NCI-H146 treated with DMSO at 0.1 percent for 48 hours (cell line): Measurements from ENCODE around the gene HOXD9.
A peak's percentile ranks its signal among the peaks of the same experiment; 100 is the strongest.

Source experiments
- DNase-seq: peaks from one replicate; lab custom pipeline; 2025; ENCODE audit not compliant: unreplicated experiment; lab: John Stamatoyannopoulos, UW

The HOXD9 gene

GRCh38 chr2:176152350-176153181 lies 30.0 kb downstream of the HOXD9 start:
- DNase-seq, result no peak

- DNase-seq, result no peak
Measured at GRCh38 chr2:176154576-176155252, 32.2 kb downstream of the HOXD9 start.

DNA sequence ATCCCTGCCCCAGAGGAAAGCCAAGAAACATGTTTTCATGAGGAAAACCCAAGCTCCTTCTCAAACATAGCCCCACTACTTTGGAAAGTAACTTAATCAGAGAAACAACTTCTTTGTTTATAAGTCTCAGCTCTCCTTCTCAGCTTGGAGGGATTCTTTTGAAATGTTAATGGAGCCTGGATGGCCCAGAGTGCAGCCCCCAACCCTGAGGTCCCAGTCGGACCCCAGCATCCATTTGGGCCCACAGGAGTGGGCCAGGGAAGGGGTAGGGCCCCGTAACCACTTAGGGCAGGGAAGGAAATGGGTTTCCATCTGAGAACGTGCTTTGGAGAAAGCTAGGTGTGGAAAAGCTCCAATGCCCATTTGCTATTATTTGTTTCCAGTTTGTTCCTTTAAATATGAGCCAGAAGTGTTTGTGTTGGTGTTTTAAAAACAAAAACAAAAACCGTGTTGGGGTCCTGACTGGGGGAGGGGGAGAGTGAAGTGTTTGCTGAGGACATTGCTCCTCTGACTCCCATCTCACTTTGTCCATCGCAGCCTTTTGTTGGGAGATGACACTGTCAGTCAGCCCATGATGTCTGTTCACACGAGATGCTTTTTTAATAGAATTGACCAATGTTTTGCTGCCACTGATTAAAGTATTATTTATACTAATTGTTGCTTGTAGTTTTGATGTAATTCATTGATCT lies 33.0 kb downstream of the HOXD9 start:
- no peak for DNase-seq

- DNase-seq, result no peak
Measured at GRCh38 chr2:176156301-176156806, 33.8 kb downstream of the HOXD9 start.

GRCh38 chr2:176156807-176157498 lies 34.4 kb downstream of the HOXD9 start, which contains the start of gene HOXD3:
Gene HOXD3 (plus strand): TSS chr2:176157307. CDS start chr2:176169115, 11,808 bp downstream.
- DNase-seq, result no peak

DNA sequence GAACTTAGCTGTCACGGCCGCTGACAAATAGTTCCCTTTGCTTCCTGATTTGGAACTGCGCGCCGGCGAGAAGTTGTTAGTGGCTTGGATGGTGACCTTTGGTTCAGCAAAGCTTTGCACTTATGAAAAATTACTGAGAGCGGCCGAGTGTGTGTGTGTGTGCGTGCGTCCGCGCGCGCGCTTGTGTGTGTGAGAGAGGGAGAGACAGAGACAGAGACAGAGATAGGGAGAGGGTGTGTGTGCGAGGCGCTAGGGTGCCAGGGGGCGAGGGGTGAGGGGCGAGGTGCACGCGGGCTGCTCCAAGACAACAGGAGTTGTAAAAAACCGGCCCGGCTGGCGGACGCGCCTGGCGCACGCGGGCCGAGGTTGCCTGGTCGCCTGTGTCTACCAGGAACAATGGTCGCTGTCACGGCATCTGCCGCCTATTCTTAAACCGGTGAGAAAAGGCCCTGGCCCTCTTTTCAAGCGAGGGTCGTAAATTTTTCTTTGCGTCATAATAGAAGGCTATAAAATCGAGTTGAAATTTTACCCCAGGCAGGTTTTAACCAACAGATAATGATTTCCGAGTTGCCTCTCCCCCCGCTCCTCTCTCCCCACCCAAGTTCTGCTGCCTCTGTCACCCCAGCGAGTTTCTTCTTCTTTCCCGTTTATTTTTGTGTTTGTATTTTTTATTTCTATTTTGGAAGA lies 35.1 kb downstream of the HOXD9 start:
- DNase-seq, result peak; percentile 45

- DNase-seq, result no peak
Measured at GRCh38 chr2:176158186-176158591, 35.7 kb downstream of the HOXD9 start.

DNA sequence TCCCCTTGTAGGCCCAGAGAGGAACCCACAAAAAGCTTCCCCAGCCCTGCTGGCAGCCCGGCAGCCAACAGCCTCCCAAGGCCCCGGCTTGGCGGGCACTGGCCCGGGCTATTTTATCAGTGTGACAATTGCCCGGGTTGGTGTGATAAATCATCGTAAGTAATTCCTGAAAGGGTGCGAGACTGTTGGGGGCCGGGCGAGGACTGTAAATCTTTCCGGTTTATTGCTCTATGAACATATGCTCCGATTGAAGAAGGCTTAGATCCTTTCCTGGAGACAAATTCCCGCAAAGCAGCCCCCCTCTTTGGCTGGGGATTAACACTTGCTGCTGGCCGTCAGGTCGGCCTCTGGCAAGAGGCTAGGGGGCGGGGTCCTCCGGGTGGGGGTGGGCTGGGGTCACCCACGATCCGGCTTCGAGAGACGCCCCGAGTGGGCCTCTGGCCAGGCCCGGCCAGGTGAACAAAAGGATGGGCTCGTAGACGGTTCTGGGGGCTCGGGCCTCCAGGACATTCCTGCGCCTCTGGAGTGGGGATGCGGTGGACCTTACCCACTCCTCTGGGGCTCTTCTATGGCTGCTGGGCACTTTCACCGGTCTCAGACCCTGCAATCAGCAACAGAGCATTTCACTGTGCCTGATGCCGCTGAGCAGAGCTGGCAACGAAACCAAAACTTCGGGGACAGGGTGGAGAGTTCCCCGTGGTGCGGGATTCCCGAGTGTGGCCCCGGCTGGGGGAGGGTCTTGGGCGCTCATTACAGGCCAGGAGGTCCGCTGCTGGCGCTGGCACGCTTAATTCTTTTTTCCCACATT lies 36.5 kb downstream of the HOXD9 start:
- DNase-seq, result no peak

DNA sequence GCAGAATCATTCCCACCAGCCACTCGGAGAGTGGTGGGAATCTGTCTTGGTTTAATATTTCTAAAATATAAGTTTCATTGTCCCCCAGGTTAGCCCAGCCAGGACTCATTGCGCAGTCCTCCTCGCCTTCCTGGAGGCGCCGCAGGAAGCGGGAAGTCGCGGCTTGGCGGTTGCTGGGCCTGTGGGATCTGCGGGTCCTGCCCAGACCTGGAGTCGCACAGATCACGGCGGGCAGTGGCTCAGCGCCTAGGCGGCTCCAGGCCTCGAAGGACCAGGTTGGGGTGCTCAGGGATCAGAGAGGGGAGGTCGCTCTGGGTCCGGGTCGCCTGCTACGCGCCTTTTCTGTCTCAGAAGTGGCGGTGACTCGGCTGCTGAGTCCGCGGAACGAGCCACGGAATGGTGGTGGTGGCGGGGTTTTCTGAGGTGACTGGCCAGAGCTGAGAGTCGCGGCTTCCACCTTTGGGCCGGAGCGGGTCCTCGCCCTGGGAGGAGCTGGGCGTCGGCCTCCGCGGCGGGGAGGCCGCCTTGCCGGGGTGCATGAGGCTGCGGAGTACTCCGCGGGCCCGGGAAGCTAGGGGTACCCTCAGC lies 37.2 kb downstream of the HOXD9 start:
- no peak for DNase-seq

DNA sequence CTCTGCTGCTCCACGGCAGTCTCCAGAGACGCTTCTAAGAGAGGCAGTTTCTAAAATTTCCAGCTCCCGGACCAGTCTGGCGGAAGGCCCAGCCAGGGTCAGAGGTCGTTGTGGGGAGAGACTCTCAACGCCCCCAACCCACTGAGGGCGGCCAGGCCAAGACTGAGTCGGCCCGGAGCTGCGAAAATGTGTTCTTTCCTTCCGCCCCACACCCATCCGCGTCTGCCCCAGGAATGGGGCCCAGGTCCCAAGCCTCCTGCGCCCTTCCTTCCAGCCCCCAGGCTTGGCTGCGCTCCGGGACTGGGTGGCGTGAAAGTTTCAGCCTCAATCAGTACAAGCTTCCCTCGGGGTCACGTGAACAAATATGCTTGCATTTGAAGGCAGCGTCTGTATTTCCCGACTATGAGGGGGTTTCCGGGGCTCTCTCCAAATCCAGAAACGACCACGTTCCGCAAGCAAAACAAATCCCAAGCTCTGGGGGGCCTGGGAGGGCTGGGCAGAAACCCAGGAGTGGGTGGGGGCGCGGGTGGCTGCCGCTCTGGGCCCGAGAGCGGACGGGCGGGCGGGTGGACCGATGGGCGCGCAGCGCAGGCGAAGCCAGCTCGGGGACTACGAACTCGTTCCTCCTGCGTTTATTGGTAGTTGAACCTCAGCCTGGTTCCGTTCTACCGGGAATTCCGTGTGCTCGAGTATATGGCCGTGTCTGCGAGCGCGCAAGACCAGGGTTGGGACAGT lies 37.9 kb downstream of the HOXD9 start:
- no peak for DNase-seq

DNA sequence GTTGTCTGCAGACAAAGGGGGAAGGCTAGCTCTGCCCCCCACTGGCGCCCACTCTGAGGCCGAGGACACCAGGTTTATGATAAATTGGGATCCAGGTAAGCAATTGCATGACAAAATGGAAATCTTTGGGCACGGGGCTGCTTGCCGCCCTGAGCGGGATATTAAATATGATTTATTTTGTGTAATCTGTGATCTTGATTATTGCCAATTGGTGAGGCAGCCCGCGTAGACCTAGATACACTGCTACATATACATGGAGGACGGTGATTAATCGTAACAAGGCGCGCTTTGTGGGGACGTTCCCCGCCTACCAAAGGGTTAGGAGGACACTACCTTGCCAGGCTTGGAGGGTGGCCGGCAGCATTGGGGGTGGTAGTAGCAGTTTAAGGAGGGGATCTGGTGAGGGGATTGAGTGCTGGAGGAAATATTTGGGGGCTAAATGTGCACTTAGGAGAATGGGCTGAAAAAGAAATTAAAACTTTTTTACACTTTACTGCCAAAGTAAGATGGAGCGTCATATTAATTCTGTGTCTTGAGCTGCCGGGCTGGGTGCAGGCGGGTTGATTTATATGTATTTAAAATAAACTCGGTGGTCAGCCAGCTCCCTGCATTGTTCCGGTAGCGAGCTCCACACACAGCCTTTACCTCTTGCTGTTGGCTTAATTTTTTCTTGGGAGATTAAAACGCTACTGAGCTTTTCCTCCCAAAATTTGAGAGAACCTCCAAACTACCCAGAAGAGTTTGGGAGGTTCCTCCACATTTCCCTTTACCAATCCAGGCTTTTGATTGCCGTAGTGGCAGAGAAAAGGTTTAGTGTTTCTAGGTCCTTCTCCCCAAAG lies 38.7 kb downstream of the HOXD9 start:
- DNase-seq, result no peak

DNA sequence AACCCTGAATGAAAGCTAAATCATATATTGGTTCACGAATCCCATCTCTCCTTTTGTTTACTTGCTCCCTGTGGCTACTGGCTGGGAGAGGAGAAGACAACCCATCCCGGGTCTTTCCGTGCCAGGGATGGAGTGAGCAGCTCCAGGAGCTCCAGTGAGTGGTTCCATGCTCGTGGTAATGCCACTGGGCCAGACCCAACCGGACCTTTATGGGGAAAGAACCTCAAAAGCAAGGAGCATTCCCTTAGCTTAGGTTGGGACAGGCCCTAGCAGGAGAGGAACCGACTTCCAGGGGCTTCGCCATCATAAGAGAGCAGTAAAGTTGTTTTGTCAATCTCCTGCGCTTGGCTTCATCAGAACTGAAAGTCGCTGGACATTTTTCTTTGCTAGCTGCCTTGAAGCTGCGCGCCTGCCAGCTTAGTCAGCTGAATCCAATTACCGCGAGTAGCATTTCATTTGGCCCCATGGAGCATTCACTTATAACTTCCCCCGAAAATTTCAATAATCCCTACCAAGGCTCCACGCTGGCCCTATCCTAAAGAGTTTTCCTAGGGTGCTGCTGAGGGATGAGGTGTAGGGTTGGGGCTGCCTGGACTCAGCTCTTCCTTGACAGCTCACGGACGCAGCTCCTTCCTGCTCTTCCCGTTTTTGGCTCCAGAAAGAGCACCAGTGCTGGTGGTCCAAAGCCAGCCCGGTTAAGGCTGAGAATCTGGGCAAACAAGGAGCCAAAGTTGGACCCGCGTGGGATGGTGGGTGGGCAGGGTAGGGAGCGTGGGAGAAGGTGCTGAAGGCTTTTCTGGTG lies 39.5 kb downstream of the HOXD9 start:
- no peak for DNase-seq

- DNase-seq, result no peak
Measured at GRCh38 chr2:176162911-176163671, 40.6 kb downstream of the HOXD9 start.

GRCh38 chr2:176163672-176164056 lies 41.1 kb downstream of the HOXD9 start:
- no peak for DNase-seq

DNA sequence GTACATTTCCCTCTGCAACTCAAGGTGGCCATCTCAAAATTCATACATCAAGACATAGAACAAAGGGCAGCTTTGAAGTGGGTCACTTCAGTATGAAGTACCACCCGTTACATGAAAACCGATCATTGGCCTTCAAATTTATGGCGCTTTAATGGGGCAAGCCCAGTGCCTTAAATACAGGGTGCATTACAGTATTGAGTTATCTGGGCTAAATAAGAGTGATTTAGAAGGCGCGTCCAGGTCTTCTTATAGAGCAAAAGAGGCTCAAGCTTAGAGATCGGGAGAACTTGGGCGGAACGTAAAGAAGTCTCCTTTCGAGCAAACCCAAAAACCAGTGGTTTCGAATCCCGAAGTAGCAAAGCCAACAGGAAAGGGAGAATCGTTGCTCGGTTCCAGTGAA lies 41.7 kb downstream of the HOXD9 start:
- no peak for DNase-seq
